ENCODE results near the gene MORN3.

DNA sequence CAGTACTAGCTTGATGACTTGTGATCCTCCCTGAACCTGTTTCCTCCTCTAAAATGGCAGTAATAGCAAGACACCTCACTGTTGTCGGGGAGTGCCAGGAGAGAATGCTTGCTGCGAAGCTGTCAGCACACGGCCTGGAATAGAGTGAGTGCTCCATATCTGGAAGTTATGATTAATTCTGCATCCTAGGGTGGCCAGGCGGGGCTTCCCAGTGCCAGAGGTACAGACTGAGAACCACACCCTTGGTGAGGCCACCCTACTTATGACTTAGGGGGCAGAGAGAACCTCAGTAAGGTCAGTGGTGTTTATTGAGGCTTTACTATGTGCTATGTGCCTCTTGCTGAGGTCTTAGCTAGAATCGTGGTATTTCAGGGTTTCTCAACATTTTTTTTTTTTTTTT, 20.1 kb downstream of the MORN3 start:
- TF ChIP-seq POLR2AphosphoS5 (IDR thresholded peaks at IDR 0.05) (no peak), CTCF (IDR thresholded peaks at IDR 0.05) (no peak), EP300 (IDR thresholded peaks at IDR 0.05) (no peak)

Measured in suprapubic skin (tissue), 4 donors.